Muscle layer of duodenum (tissue), 2 donors: ENCODE measurements around the gene BAZ1A.
"Not testable (repeated sequence)": the region's sequence is repeated elsewhere in the genome, so short reads cannot be mapped to it uniquely, and the experiment has no call there.

ENCODE experiments used
- H3K27ac ChIP-seq: one replicate; pipeline ENCODE4 v1.7.0; 2013; ENCODE audit warnings: mild to moderate bottlenecking, low read length
- H3K27me3 ChIP-seq: one replicate; pipeline ENCODE4 v1.7.0; 2013; ENCODE audit warnings: low read depth, mild to moderate bottlenecking, control low read depth, low read length
- H3K36me3 ChIP-seq, 2 donors: one replicate each; pipeline ENCODE4 v1.7.0; 2013; ENCODE audit warnings: low read length in 2 of 2, control low read depth in 1 of 2, mild to moderate bottlenecking in 1 of 2; ENCODE audit not compliant: insufficient read depth in 2 of 2, control insufficient read depth in 1 of 2
- H3K4me1 ChIP-seq, 2 donors: one replicate each; pipeline ENCODE4 v1.7.0; 2013; ENCODE audit warnings: low read length in 2 of 2, mild to moderate bottlenecking in 2 of 2, control low read depth in 1 of 2, moderate library complexity in 1 of 2; ENCODE audit not compliant: insufficient read depth in 2 of 2, control insufficient read depth in 1 of 2
- H3K4me3 ChIP-seq, 2 donors: one replicate each; pipeline ENCODE4 v1.7.0; 2013; ENCODE audit warnings: low read length in 2 of 2, low read depth in 1 of 2, mild to moderate bottlenecking in 1 of 2
- H3K9me3 ChIP-seq, 2 donors: one replicate each; pipeline ENCODE4 v1.7.0; 2013; ENCODE audit warnings: low read length in 2 of 2, control low read depth in 1 of 2, mild to moderate bottlenecking in 1 of 2; ENCODE audit not compliant: control insufficient read depth in 1 of 2
- donor health status: healthy.

BAZ1A gene

GRCh38 chr14:34804933-34805332, 70.2 kb downstream of the BAZ1A start:
- H3K36me3 ChIP-seq = peaks cover 23 to 32% of the 10 kb centered on the region in 2 donors
- H3K27ac ChIP-seq = no peak overlapping the region
- H3K27me3 ChIP-seq = no peaks in the 10 kb centered on the region
- no peak overlapping the region for H3K4me3 ChIP-seq
- H3K9me3 ChIP-seq = no peaks in the 10 kb centered on the region
- H3K4me1 ChIP-seq = no peaks in the 10 kb centered on the region

- not testable (repeated sequence) for H3K4me1 ChIP-seq, H3K9me3 ChIP-seq, H3K4me3 ChIP-seq, H3K27ac ChIP-seq, H3K27me3 ChIP-seq
- peaks cover 37 to 44% of the 10 kb centered on the region in 2 donors for H3K36me3 ChIP-seq
Observed at GRCh38 chr14:34798861-34799260, 76.3 kb downstream of the BAZ1A start.

GRCh38 chr14:34797747-34798583, 77.2 kb downstream of the BAZ1A start:
- Histone ChIP-seq H3K4me1 (no peaks in the 10 kb centered on the region), H3K27ac (no peak overlapping the region), H3K4me3 (no peak overlapping the region), H3K9me3 (no peaks in the 10 kb centered on the region), H3K36me3 (peaks cover 37 to 44% of the 10 kb centered on the region in 2 donors), H3K27me3 (no peaks in the 10 kb centered on the region)

GRCh38 chr14:34796902-34797301, 78.3 kb downstream of the BAZ1A start:
- H3K9me3 ChIP-seq = no peaks in the 10 kb centered on the region
- H3K4me1 ChIP-seq = no peaks in the 10 kb centered on the region
- H3K4me3 ChIP-seq = no peak overlapping the region
- no peak overlapping the region for H3K27ac ChIP-seq
- no peaks in the 10 kb centered on the region for H3K27me3 ChIP-seq
- H3K36me3 ChIP-seq = peaks cover 30 to 34% of the 10 kb centered on the region in 2 donors

GRCh38 chr14:34794941-34795340, 80.2 kb downstream of the BAZ1A start:
- H3K27ac ChIP-seq = peak overlapping the region; percentile 19
- H3K27me3 ChIP-seq = no peaks in the 10 kb centered on the region
- H3K36me3 ChIP-seq = peaks cover 24 to 38% of the 10 kb centered on the region in 2 donors
- no peaks in the 10 kb centered on the region for H3K4me1 ChIP-seq
- H3K4me3 ChIP-seq = no peak overlapping the region
- H3K9me3 ChIP-seq = no peaks in the 10 kb centered on the region

- Histone ChIP-seq H3K9me3 (no peaks in the 10 kb centered on the region), H3K4me3 (no peak overlapping the region), H3K4me1 (no peaks in the 10 kb centered on the region), H3K27me3 (no peaks in the 10 kb centered on the region), H3K27ac (peak overlapping the region; percentile 19), H3K36me3 (peaks cover 20 to 31% of the 10 kb centered on the region in 2 donors)
Observed at GRCh38 chr14:34794217-34794616, 80.9 kb downstream of the BAZ1A start.

- no peak overlapping the region for H3K4me3 ChIP-seq
- H3K27ac ChIP-seq = no peak overlapping the region
- no peaks in the 10 kb centered on the region for H3K9me3 ChIP-seq
- H3K27me3 ChIP-seq = no peaks in the 10 kb centered on the region
- H3K4me1 ChIP-seq = no peaks in the 10 kb centered on the region
- H3K36me3 ChIP-seq = peaks cover 20 to 22% of the 10 kb centered on the region in 2 donors
Observed at GRCh38 chr14:34792598-34792997, 82.6 kb downstream of the BAZ1A start.

GRCh38 chr14:34785223-34786006, 89.7 kb downstream of the BAZ1A start:
- peaks cover 11 to 20% of the 10 kb centered on the region in 2 donors for H3K36me3 ChIP-seq
- no peaks in the 10 kb centered on the region for H3K4me1 ChIP-seq
- H3K9me3 ChIP-seq = no peaks in the 10 kb centered on the region
- no peaks in the 10 kb centered on the region for H3K27me3 ChIP-seq
- H3K4me3 ChIP-seq = no peak overlapping the region
- no peak overlapping the region for H3K27ac ChIP-seq

- H3K4me3 ChIP-seq = no peak overlapping the region
- H3K27ac ChIP-seq = no peak overlapping the region
- H3K9me3 ChIP-seq = no peaks in the 10 kb centered on the region
- H3K4me1 ChIP-seq = no peaks in the 10 kb centered on the region
- H3K27me3 ChIP-seq = no peaks in the 10 kb centered on the region
- H3K36me3 ChIP-seq = peaks cover 13 to 20% of the 10 kb centered on the region in 2 donors
Observed at GRCh38 chr14:34782031-34782430, 93.1 kb downstream of the BAZ1A start.

GRCh38 chr14:34781242-34781641, 93.9 kb downstream of the BAZ1A start:
- Histone ChIP-seq H3K27me3 (no peaks in the 10 kb centered on the region), H3K9me3 (no peaks in the 10 kb centered on the region), H3K4me3 (no peak overlapping the region), H3K27ac (no peak overlapping the region), H3K36me3 (peaks cover 18 to 23% of the 10 kb centered on the region in 2 donors), H3K4me1 (no peaks in the 10 kb centered on the region)

GRCh38 chr14:34780646-34781045, 94.5 kb downstream of the BAZ1A start:
- Histone ChIP-seq H3K4me1 (no peaks in the 10 kb centered on the region), H3K27ac (no peak overlapping the region), H3K36me3 (peaks cover 24 to 29% of the 10 kb centered on the region in 2 donors), H3K4me3 (no peak overlapping the region), H3K9me3 (no peaks in the 10 kb centered on the region), H3K27me3 (no peaks in the 10 kb centered on the region)
